Skeletal muscle cell (primary cell): ENCODE results near the gene RAB40C.

Source experiments
- DNase-seq: peaks from one replicate; pipeline ENCODE4 v3.0.0-alpha.2; 2010; ENCODE audit warnings: low read depth
- H3K4me3 ChIP-seq: 2 replicates; pipeline ENCODE4 v1.5.1; 2011; ENCODE audit warnings: low read depth, mild to moderate bottlenecking, control low read depth, low read length, moderate library complexity

RAB40C gene

DNA sequence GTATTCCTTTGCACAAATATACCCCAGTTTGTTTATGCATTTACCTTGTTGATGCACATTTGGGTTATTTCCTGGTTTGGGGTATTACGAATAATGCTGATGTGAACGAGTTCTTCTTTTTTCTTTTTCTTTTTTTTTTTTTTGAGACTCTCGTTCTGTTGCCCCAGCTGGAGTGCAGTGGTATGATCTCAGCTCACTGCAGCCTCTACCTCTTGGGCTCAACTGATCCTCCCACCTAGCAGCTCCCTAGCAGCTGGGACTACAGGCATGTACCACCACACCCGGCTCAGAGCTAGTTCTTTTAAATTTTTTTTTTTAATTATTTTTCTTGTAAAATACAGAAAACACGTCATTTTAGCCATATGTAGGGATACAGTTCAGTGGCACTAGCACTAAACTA lies 14.1 kb downstream of the RAB40C start:
- H3K4me3 ChIP-seq = no peak overlapping the region
- no peak for DNase-seq

DNA sequence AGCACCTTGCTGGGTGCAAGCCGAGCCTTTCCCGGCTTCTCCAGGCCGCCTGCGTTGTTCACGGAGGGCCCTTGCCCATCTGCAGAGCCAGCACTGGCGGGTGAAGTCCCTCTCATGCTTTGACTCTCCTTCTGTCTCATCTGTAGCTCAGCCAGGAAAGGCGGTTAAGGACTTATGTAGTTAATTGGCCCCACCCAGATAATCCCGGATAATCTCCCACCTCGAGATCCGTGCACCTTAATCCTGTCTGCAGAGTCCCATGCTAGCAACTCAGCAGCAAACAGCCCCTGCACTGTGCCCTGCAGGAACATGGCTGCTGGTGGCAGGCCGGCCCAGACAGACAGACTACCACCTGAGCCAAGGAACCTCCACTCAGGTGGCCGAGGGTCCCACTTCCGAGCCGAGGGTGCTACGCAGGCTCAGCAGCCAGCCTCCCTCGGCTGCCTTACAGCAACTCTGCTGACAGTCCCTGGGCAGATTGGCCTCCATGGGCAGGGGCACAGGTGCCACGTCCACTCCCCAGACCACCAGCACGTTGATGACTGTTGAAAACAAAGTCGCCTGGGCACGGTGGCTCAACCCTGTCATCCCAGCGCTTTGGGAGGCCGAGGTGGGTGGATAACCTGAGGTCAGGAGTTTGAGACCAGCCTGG lies 16.9 kb downstream of the RAB40C start:
- no peak for DNase-seq
- H3K4me3 ChIP-seq = no peak overlapping the region

DNA sequence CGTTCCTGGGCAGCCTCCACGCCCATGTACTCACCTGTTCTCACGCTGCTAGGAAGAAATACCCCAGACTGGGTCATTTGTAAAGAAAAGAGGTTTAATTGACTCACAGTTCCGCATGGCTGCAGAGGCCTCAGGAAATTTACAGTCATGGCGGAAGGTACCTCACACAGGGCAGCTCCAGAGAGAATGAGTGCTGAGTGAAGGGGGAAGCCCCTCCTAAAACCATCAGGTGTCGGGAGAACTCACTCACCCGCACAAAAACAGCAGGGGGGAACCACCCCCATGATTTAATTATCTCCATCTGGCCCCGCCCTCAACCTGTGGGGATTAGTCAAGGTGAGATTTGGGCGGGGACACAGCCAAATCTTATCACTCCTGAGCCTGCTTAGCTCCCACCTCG lies 18.2 kb downstream of the RAB40C start:
- H3K4me3 ChIP-seq = no peak overlapping the region
- no peak for DNase-seq

DNA sequence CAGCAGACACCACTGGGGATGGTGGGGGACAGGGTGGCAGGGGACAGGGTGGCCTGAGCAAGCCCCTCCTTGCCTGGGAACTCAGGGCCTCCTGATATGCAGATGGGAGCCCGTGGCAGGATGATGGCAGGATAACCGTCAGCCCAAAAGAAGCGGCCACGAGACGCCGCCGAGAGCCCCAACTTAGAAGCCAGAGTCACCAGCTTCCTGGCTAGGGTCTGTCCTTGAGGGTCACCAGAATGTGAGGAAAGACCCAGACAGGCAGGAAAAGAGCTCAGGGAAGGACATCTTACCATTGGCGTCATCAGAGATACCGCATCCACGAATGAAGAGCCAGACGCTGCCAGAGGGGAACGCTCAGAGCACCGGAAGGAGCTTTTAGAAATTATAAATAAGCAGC lies 19.4 kb downstream of the RAB40C start:
- no peak for DNase-seq
- H3K4me3 ChIP-seq = no peak overlapping the region

DNA sequence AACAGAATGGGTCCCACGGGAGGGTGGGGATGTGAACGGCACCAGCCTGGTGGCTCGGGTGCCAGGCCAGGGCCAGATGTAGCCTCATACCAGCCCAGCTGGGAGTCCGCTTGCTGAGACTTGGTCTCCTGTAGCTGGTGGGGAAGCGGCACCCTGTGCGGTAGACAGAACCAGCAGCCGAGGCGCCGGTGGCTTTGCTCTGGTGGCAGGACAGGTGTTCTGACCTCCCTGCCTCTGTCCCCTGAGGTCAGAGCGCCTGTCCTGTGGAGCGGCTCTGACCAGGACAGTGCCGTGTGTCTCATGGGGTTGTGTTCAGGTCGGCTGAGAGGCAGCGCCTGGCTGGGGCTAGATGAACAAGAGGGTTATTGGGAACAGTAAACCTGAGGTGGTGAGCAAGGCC lies 20.1 kb downstream of the RAB40C start:
- no peak overlapping the region for H3K4me3 ChIP-seq

DNA sequence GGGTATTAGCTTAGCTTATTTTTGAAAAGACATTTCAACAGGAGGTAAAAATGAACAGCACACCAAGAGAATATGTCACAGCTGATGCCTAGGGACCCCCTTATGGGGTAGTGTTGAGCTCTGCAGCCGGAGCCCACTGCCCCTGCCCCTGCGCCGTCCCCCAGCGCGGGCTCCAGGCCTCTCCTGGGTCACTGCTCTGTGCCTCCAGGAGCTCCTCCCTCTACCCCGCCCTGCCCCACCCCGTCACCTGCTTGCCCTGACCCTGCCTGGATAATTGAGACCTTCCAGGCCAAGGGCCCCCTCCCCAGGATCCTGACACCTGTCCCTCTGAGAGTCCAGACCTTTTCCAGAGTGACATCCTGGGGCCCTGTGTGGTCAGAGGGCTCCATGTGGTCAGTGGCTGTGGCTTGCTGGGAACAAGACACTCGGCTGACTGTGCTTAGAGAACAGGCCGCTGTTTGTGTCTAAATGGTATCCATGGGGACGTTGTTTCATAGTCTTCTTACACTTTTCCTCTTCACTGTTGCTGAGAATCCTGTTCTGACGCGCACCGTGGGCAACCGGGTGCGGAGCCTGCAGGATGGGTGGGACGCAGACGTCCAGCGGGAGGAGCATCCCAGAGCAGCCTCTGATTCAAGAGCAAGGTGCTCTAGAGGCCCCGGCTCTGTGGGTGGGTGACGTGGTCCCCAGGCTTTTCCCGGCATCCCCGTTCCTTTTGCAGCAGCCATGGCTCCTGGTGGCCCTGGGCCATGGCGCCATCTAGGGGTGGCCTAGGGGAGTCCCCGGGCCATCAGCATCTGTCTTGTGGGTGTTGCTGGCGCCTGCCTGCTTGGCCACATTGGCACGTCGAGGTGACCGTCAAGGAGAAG lies 20.9 kb downstream of the RAB40C start:
- no peak overlapping the region for H3K4me3 ChIP-seq
- DNase-seq = no peak

More for the DNA sequence above, 20.1 kb downstream of the RAB40C start:
- DNase-seq = no peak

DNA sequence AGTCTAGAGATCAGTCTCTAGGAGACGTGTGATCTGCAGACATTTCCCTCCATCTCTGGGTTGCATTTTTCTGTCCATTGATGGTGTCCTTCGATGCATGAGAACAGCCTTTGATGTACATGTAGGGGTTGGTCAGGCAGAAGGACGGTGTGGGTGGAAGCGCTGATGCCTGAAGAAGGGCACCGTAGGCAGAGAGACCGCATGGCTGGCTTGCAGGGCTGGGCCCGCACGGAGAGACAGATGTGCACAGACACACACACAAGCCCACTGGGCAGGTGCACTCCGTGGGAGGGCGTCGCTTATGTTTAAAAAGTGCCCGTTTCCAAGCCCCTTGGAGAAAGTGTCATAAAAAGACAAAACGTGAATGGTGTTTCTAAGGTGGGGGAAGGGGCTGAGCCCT lies 25.3 kb downstream of the RAB40C start:
- DNase-seq = no peak
- H3K4me3 ChIP-seq = no peak overlapping the region

DNA sequence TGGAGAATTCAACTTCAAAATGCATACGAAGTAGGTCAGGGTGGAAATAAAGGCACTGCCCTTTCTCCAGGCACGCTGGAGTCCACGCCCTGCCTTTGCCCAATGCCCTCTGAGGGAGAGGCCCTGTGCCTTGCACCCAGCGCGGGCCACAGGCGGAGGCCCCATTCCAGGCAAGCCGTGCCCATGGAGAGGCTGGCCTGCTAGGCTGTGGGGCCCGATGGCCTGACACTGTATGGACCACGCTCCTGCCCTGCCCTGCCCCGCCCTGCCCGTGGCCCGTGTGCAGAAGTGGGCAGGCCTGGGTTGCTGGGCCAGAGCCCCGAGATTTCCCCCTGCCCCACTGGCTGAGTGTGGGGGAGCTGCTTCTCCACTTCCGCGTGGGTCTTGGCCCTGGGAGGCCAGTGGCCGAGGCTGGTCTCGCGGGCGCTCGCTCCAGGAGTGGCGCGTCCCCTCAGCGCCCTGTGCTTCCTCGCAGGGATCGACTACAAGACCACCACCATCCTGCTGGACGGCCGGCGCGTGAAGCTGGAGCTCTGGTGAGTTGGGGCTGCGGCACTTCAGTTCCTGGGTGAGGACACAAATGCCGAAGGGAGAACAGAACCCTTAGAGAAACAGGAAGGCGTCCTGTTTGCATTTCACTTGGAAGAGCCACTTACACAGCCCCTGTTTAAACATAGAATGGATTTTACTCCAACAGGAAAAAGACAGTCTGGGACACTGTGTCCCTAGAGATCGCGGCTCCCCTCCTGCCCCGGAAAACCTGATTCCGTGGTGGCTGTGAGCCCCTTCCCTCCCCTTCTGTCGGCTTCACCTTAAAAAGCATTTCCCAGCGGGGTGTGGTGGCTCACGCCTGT lies 27.1 kb downstream of the RAB40C start:
- H3K4me3 ChIP-seq = no peak overlapping the region
- DNase-seq = no peak

DNA sequence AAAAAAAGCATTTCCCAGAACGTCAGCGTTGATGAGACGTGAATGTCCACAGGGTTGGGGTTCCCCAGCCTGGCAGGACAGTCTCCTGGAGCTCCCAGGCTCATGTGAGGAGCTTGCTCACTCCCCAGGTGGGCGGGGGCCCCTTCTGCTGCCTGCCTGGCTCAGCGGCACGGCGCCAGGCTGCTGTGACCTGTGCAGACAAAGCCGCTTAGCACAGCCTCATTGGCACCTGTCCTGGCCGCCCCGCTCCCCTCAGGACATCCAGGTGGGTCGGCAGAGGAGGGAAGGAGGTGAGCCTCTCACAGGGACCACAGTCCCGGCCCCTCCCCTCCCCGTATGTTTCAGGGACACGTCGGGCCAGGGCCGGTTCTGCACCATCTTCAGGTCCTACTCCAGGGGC lies 28.0 kb downstream of the RAB40C start:
- no peak overlapping the region for H3K4me3 ChIP-seq

DNA sequence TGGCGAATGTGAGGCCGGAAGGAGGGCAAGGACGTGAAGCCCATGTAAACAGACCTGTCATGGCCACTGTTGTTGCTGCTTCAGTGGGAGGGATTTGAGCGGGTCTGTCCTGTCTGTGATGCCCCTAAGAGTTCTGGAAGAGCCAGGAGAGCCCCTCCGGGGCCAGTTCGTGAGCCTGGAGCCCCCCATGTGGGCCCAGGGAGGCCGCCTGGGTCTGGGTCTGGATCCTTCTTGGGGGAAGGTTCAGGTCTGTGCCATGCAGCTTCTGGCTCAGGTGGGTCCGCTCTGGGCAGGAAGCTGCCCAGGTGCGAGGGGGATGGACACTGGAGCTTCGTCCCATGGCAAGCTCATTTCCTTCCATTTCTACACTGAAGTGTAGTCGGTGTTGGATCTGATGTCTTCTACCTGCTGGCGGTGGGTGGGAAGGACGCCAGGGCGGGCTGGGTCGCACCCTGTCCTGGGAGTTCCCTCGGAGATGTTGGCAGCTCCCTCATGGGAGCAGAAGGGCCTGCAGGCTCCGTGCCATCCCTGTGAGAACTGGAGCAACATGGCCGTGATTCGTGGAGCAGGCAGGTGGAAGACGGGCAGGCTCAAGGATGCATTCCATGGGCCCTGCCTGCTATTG lies 29.7 kb downstream of the RAB40C start:
- no peak overlapping the region for H3K4me3 ChIP-seq
- no peak for DNase-seq

More for the DNA sequence above, 28.0 kb downstream of the RAB40C start:
- DNase-seq = no peak

DNA sequence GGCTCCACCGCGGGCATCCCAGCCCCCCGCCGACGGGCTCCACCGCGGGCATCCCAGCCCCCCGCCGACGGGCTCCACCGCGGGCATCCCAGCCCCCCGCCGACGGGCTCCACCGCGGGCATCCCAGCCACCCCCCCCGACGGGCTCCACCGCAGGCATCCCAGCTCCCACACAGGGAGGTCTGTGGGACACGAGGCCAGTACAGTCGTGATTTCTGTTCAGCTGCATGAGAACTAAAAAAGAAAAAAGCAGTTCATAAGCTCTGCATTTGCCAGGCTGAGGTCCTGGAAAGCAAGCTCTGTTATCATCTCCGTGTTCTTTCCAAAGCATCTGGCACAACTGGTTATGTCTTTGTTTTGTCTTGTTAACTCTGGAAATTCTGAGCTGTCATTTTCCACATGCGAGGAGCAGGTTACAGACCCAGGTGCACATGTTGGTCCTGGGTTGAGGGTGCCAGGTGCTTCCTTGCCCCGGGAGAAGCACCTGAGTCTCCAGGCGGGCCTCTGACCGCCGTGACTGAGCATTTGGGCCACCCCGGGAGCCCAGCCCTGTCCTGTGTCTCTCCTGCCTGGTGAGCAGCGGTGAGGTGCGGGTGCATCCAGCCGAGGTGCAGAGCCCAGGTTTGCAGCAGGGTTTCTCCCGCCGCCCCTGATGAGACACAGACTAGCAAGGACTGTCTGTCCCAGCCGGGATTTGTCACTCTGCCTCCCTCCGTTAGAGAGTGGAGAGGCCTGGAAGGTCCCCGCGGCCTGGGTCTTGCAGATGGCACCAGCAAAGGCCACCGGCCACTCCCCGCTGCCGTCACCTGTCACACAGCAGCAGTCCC lies 31.0 kb downstream of the RAB40C start:
- H3K4me3 ChIP-seq = no peak overlapping the region
- DNase-seq = no peak

DNA sequence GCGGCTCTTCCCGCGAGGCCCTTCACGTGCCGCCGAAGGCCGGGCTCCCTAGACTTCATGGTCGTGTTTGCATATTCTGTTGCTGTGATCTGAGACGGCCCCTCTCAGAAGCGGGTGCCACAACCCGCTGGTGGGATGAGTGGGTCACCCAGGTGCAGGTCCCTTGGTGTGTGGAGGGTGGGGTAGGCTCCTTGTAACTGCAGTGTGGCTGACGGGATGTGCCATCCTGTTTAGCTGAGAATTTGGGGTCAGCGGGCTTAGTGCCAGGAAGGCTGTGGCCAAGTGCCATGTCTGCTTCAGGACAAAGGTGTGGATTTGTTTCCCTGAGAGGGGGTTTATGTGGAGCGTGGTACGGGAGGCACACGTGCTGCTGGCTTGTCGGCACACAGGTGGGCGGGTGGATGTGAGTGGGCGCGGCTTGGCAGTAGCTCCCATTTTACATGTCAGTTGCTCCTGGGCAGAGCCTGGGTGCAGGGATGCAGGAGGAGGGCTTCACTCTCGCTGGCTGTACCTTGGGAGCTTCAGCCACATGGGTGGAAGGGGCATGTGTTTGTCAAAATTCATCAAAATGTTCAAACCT lies 31.8 kb downstream of the RAB40C start:
- no peak for DNase-seq
- no peak overlapping the region for H3K4me3 ChIP-seq

DNA sequence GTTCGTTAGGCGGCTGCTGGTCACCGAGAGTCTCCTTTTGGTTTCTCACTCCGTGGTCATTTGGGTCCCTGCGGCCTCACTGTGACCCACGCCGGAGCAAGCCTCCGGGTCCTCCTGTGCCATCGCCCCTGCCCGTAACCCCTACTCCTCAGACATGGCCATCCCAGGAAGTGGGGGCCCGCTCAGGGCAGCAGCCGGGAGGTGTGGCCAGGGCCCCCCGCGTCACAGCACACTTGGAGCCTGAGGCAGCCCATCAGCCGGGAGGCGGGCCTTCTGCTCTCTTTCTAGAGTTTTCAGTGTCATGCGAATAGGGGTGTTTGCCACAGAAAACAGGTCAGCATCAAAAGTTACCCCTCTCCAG lies 33.0 kb downstream of the RAB40C start:
- no peak for DNase-seq
- no peak overlapping the region for H3K4me3 ChIP-seq

DNA sequence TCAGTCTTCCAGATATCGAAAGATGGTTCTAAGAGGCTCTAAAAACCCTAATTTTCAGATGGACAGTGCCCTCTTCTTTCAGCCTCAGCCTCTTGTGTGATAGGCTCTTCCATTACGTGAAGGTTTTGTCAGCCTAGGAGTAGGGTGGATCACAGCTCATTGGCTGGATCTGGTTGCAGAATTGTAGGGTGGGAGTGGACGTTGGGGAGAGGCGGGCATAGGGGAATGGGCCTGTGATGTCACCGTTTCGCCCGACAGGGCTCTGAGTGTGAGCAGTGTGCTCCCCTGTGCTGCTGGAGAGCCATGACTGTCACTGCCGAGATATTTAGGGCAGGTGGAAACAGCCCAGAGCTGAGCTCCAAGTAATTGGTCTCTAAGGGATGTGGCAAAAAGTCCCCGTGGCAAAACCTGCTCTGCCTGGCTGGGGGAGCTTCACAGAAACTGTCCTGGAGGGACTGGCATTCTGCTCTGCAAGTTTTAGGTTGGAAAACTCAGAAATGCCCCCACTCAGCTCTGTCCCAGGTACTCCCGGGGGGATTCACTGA lies 34.7 kb downstream of the RAB40C start:
- H3K4me3 ChIP-seq = no peak overlapping the region
- DNase-seq = no peak

DNA sequence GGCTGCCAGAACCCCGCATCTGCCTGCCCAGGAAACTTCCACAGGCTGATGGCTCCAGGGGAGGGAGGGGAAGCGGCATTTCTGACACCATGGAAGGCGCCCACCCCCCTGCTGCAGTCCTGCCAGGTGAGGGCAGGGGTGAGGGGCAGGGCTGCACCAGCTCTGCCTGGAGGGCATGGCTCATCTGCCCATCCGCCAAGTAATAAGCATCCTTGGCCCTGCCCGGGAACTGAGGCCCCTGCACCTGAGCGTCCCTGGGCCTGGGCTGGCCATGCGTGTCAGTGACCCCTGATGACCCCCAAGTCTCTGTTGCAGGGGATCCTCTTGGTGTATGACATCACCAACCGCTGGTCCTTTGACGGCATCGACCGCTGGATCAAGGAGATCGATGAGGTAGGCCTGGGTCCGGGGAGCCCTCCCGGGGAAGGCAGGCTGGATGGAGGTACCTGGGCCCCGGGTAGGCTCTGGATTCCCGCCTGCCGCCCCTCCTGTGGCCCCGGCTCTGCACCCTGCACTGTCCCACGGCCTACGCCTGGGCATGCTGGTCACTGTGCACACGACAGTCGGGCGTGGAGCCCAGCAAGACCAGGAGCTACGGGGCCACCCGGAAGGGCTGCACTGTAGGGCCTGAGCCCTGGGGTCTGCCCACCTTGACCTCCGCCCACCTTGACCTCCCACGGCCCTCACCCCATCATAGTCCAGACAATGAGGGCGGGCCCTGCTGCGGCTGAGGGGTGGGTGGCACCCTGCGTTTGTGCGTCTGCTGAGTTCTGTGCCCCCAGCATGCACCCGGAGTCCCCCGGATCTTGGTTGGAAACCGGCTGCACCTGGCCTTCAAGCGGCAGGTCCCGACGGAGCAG lies 35.5 kb downstream of the RAB40C start:
- no peak overlapping the region for H3K4me3 ChIP-seq
- no peak for DNase-seq

DNA sequence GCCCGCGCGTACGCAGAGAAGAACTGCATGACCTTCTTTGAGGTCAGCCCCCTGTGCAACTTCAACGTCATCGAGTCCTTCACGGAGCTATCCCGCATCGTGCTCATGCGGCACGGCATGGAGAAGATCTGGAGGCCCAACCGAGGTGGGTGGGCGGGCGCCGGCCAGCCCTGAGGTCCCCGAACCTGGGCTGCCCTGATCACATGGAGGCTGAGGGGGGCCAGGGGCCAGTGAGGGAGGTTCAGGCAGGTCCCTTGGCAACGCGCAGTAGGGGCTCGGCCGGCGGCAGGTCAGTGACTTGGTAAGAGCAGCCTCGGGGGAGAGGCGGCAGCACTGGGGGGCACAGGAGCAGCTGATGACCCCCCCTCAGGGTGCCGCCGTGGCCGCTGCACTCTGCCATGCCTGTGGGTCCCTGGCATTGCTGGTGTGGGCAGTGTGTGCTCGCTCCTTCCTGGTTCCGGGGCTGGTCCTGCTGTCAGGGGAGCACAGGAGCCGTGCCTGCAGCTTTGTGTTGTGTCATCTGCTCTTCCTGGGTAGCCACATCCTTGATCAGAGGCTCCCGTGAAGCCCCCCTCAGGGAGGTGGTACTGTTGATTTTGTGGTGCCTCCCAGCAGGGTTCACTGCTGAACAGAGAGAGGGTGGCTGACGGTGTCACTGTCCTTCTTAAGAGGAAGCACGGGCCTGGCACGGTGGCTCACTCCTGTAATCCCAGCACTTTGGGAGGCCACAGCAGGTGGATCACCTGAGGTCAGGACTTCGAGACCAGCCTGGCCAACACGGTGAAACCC lies 36.3 kb downstream of the RAB40C start:
- no peak for DNase-seq
- H3K4me3 ChIP-seq = no peak overlapping the region
